Neuronal stem cell (in vitro differentiated cells): ENCODE data around the gene FAM168A.

Experiments used
- DNase-seq: peaks from one replicate; pipeline ENCODE4 v3.0.0-alpha.2; 2013; ENCODE audit warnings: low spot score
- H2AFZ ChIP-seq: one replicate; pipeline ENCODE4 v1.6.1; 2013; ENCODE audit warnings: mild to moderate bottlenecking, low read length, inconsistent platforms
- H2AK5ac ChIP-seq: 2 replicates; pipeline ENCODE4 v1.6.1; 2013; ENCODE audit warnings: low read depth, mild to moderate bottlenecking, inconsistent platforms, low read length, moderate library complexity, mixed read lengths
- H2BK120ac ChIP-seq: 2 replicates; pipeline ENCODE4 v1.6.1; 2013; ENCODE audit warnings: low read depth, mild to moderate bottlenecking, inconsistent platforms, low read length, moderate library complexity, mixed read lengths
- H2BK12ac ChIP-seq: one replicate; pipeline ENCODE4 v1.6.1; 2013; ENCODE audit warnings: low read length, inconsistent platforms
- H2BK15ac ChIP-seq: 2 replicates; pipeline ENCODE4 v1.6.1; 2013; ENCODE audit warnings: mild to moderate bottlenecking, low read length, inconsistent platforms, mixed read lengths
- H2BK5ac ChIP-seq: one replicate; pipeline ENCODE4 v1.6.1; 2013; ENCODE audit warnings: inconsistent platforms, mild to moderate bottlenecking, low read length, moderate library complexity
- H3K14ac ChIP-seq: one replicate; pipeline ENCODE4 v1.6.1; 2013; ENCODE audit warnings: low read length, inconsistent platforms
- H3K18ac ChIP-seq: 2 replicates; pipeline ENCODE4 v1.6.1; 2013; ENCODE audit warnings: low read length, inconsistent platforms
- H3K23ac ChIP-seq: 2 replicates; pipeline ENCODE4 v1.6.1; 2013; ENCODE audit warnings: low read depth, mild to moderate bottlenecking, mixed read lengths, low read length, inconsistent platforms; ENCODE audit not compliant: poor library complexity
- H3K27ac ChIP-seq: replicated peaks from 3 replicates; pipeline ENCODE4 v1.5.1; 2013; ENCODE audit warnings: low read length, inconsistent platforms
- H3K27me3 ChIP-seq, 3 experiments: 2 replicates each; pipeline ENCODE4 v1.6.1; 2013; ENCODE audit warnings: low read length in 3 of 3, mild to moderate bottlenecking in 2 of 3, inconsistent platforms in 1 of 3, low read depth in 1 of 3, mixed read lengths in 1 of 3, moderate library complexity in 1 of 3; ENCODE audit not compliant: control insufficient read depth in 3 of 3, insufficient read depth in 3 of 3
- H3K36me3 ChIP-seq, 2 donors: replicated peaks in 1 of 2; 2 replicates each; pipeline ENCODE4 v1.6.1; 2013; ENCODE audit warnings: low read length in 2 of 2; ENCODE audit not compliant: control insufficient read depth in 2 of 2, insufficient read depth in 2 of 2
- H3K4ac ChIP-seq: 2 replicates; pipeline ENCODE4 v1.6.1; 2013; ENCODE audit warnings: inconsistent platforms, mild to moderate bottlenecking, low read length, moderate library complexity
- H3K4me1 ChIP-seq, 2 donors: 1 replicate in 1 of 2; 2 replicates in 1 of 2; pipeline ENCODE4 v1.6.1; 2013; ENCODE audit warnings: low read length in 2 of 2, low read depth in 1 of 2; ENCODE audit not compliant: control insufficient read depth in 2 of 2, insufficient read depth in 1 of 2
- H3K4me2 ChIP-seq: one replicate; pipeline ENCODE4 v1.6.1; 2013; ENCODE audit warnings: mild to moderate bottlenecking, low read length, inconsistent platforms; ENCODE audit not compliant: insufficient read depth, poor library complexity, severe bottlenecking
- H3K4me3 ChIP-seq, 2 donors: 2 replicates each; pipeline ENCODE4 v1.5.1; 2013; ENCODE audit warnings: low read length in 2 of 2, mild to moderate bottlenecking in 2 of 2, inconsistent platforms in 1 of 2, moderate library complexity in 1 of 2
- H3K79me1 ChIP-seq: one replicate; pipeline ENCODE4 v1.6.1; 2013; ENCODE audit warnings: low read depth, mild to moderate bottlenecking, inconsistent platforms, low read length, moderate library complexity
- H3K9ac ChIP-seq: one replicate; pipeline ENCODE4 v1.6.1; 2013; ENCODE audit warnings: mild to moderate bottlenecking, low read depth, low read length, inconsistent platforms; ENCODE audit not compliant: poor library complexity
- H3K9me3 ChIP-seq, 2 donors: replicated peaks in 1 of 2; 2 replicates each; pipeline versions ENCODE3 to v1.6.1; 2013; ENCODE audit warnings: low read length in 2 of 2, mild to moderate bottlenecking in 2 of 2, inconsistent platforms in 1 of 2, low read depth in 1 of 2, mixed read lengths in 1 of 2, moderate library complexity in 1 of 2; ENCODE audit not compliant: control insufficient read depth in 2 of 2, insufficient read depth in 1 of 2
- H4K8ac ChIP-seq: one replicate; pipeline ENCODE4 v1.6.1; 2013; ENCODE audit warnings: low read depth, mild to moderate bottlenecking, inconsistent platforms, low read length, moderate library complexity
- H4K91ac ChIP-seq: one replicate; pipeline ENCODE4 v1.6.1; 2013; ENCODE audit warnings: low read length, low read depth, mild to moderate bottlenecking, inconsistent platforms; ENCODE audit not compliant: poor library complexity
- WGBS, 2 donors: extraction: QIAGEN DNeasy Blood & Tissue Kit; methylation state at CpG; one replicate each; pipeline ENCODE4 v1.1.7; 2013; ENCODE audit warnings: missing lambda C conversion rate in 2 of 2, mixed read lengths in 1 of 2; ENCODE audit not compliant: insufficient read length in 2 of 2, insufficient replicate concordance in 1 of 2; ENCODE audit errors: extremely low coverage in 2 of 2; 5-methylcytosine and 5-hydroxymethylcytosine counted together

The FAM168A gene

GRCh38 chr11:73376803-73377629 is 220.9 kb downstream of the FAM168A start:
- peaks cover 14 to 18% of the 10 kb centered on the region in 2 donors for H3K4me1 ChIP-seq
- H3K36me3 ChIP-seq = no peaks in the 10 kb centered on the region
- H3K14ac ChIP-seq = peak overlapping the region; percentile 95
- peak overlapping the region; percentile 92 for H2AFZ ChIP-seq
- H3K18ac ChIP-seq = peak overlapping the region; percentile 96
- no peaks in the 10 kb centered on the region for H3K27me3 ChIP-seq
- DNase-seq = no peak
- peak overlapping the region; percentile 98 for H2AK5ac ChIP-seq
- H2BK5ac ChIP-seq = peak overlapping the region; percentile 8
- no peak overlapping the region for H3K4ac ChIP-seq
- peak overlapping the region; percentile 96 for H3K23ac ChIP-seq
- no peak overlapping the region for H4K8ac ChIP-seq
- H2BK15ac ChIP-seq = peak overlapping the region; percentile 51
- H2BK12ac ChIP-seq = peak overlapping the region; percentile 14
- no CpG with 5 or more reads among the region's 56 CpGs for WGBS, 2 donors
- H3K9me3 ChIP-seq = no peaks in the 10 kb centered on the region
- peak overlapping the region; percentile 70 to 95 for H3K4me3 ChIP-seq
- no peak overlapping the region for H3K27ac ChIP-seq
- H2BK120ac ChIP-seq = peak overlapping the region; percentile 65
- peak overlapping the region; percentile 23 for H4K91ac ChIP-seq
- peak overlapping the region; percentile 87 for H3K4me2 ChIP-seq
- peak overlapping the region; percentile 97 for H3K9ac ChIP-seq
- peaks cover 16% of the 10 kb centered on the region for H3K79me1 ChIP-seq

GRCh38 chr11:73376160-73376802 is 221.6 kb downstream of the FAM168A start, which contains the start of gene RELT:
TSS of gene RELT (plus strand) at chr11:73376399. CDS start at chr11:73389137, 12,738 bp downstream.
- WGBS, 2 donors = no CpG with 5 or more reads among the region's 96 CpGs
- peaks cover 2 to 3% of the 10 kb centered on the region in 2 donors for H3K9me3 ChIP-seq

DNA sequence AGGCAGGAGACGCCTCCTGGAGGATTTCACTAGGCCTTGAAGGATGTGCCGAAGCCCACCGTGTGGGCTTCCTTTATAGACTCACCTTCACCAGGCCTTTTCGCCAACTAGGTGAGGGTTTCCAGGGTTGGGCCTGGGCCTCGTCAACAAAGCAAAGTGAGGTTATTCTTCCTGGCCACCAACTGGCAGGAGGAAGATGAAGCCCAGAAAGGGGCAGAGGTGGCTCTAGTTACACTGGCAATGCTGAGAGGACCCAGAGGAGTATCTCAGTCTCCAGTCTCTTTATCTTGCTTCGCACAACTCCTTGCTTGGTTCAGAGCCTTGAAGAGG is 222.1 kb downstream of the FAM168A start:
- H3K79me1 ChIP-seq = peaks cover 15% of the 10 kb centered on the region
- H3K23ac ChIP-seq = no peak overlapping the region
- DNase-seq = no peak
- peak overlapping the region; percentile 76 for H3K18ac ChIP-seq
- no peak overlapping the region for H3K27ac ChIP-seq
- no peak overlapping the region for H3K4me2 ChIP-seq
- no peak overlapping the region for H2BK120ac ChIP-seq
- no peaks in the 10 kb centered on the region for H3K36me3 ChIP-seq
- no peak overlapping the region for H4K8ac ChIP-seq
- no peak overlapping the region for H3K4ac ChIP-seq
- H2BK15ac ChIP-seq = no peak overlapping the region
- peaks cover 14 to 18% of the 10 kb centered on the region in 2 donors for H3K4me1 ChIP-seq
- no peaks in the 10 kb centered on the region for H3K27me3 ChIP-seq
- H2BK12ac ChIP-seq = no peak overlapping the region
- H3K9me3 ChIP-seq = peaks cover 2 to 3% of the 10 kb centered on the region in 2 donors
- peak overlapping the region; percentile 90 for H2AFZ ChIP-seq
- no CpG with 5 or more reads among the region's 6 CpGs for WGBS, 2 donors
- no peak overlapping the region for H3K9ac ChIP-seq
- H2BK5ac ChIP-seq = peak overlapping the region; percentile 8
- H4K91ac ChIP-seq = no peak overlapping the region
- peak overlapping the region; percentile 42 for H2AK5ac ChIP-seq
- H3K14ac ChIP-seq = no peak overlapping the region
- H3K4me3 ChIP-seq = peak overlapping the region; percentile 21 to 38

More at GRCh38 chr11:73376160-73376802, 221.6 kb downstream of the FAM168A start, which contains the start of gene RELT:
- Histone ChIP-seq H2BK5ac (peak within 1 kb of the TSS; percentile 8), H3K23ac (peak within 1 kb of the TSS; percentile 96), H3K27ac (peak within 1 kb of the TSS; percentile 61), H4K8ac (no peak within 1 kb of the TSS), H3K36me3 (no peaks in the 10 kb centered on the region), H3K14ac (peak within 1 kb of the TSS; percentile 95), H3K27me3 (no peaks in the 10 kb centered on the region), H2BK120ac (peak within 1 kb of the TSS; percentile 65), H2AK5ac (peak within 1 kb of the TSS; percentile 98), H3K79me1 (peaks cover 16% of the 10 kb centered on the region), H3K4me2 (peak within 1 kb of the TSS; percentile 87), H3K9ac (peak within 1 kb of the TSS; percentile 97), H2BK15ac (peak within 1 kb of the TSS; percentile 51), H3K18ac (peak within 1 kb of the TSS; percentile 96), H3K4ac (no peak within 1 kb of the TSS), H3K4me3 (peak within 1 kb of the TSS; percentile 70 to 95), H2AFZ (peak within 1 kb of the TSS; percentile 92), H2BK12ac (peak within 1 kb of the TSS; percentile 14), H4K91ac (peak within 1 kb of the TSS; percentile 23), H3K4me1 (peaks cover 14 to 18% of the 10 kb centered on the region in 2 donors)
- peak; percentile 91 for DNase-seq

- Histone ChIP-seq H2BK5ac (no peak overlapping the region), H2AFZ (peak overlapping the region; percentile 20), H3K4ac (peak overlapping the region; percentile 12), H3K14ac (no peak overlapping the region), H2AK5ac (peak overlapping the region; percentile 61), H3K23ac (no peak overlapping the region), H2BK120ac (no peak overlapping the region), H3K9ac (no peak overlapping the region), H3K18ac (no peak overlapping the region), H2BK12ac (no peak overlapping the region), H3K4me3 (no peak overlapping the region), H3K27ac (no peak overlapping the region), H3K27me3 (no peaks in the 10 kb centered on the region), H3K36me3 (no peaks in the 10 kb centered on the region), H3K4me2 (no peak overlapping the region), H4K8ac (no peak overlapping the region), H3K4me1 (peaks cover 14 to 17% of the 10 kb centered on the region in 2 donors), H2BK15ac (peak overlapping the region; percentile 12), H3K9me3 (peaks cover 2 to 3% of the 10 kb centered on the region in 2 donors), H4K91ac (no peak overlapping the region), H3K79me1 (peaks cover 13% of the 10 kb centered on the region)
- no peak for DNase-seq
- no CpG with 5 or more reads among the region's 4 CpGs for WGBS, 2 donors
These were observed 223.8 kb downstream of the FAM168A start for GRCh38 chr11:73374151-73374550.
